ENCODE results near the gene THSD4.
A peak's percentile ranks its signal among the peaks of the same experiment; 100 is the strongest.
"Not testable (repeated sequence)": the region's sequence is repeated elsewhere in the genome, so short reads cannot be mapped to it uniquely, and the experiment has no call there.

The THSD4 gene

GRCh38 chr15:71713191-71713809, 598.0 kb downstream of the THSD4 start:
- H3K4me1 ChIP-seq (ENCODE audit: control insufficient read depth in 5 of 5, insufficient read depth in 5 of 5, low read length in 5 of 5), result peaks cover 4 to 25% (median 15%) of the 10 kb centered on the region in 5 donors
- H3K36me3 ChIP-seq (ENCODE audit: control insufficient read depth in 5 of 5, insufficient read depth in 5 of 5, low read length in 5 of 5), result no peaks in the 10 kb centered on the region
- H3K9me3 ChIP-seq (ENCODE audit: control insufficient read depth in 5 of 5, low read length in 5 of 5), result no peaks in the 10 kb centered on the region
- H3K9ac ChIP-seq (ENCODE audit: low read length in 5 of 5), result no peak overlapping the region
- no peak overlapping the region for H3K27ac ChIP-seq (ENCODE audit: low read depth, low read length)
- no peak overlapping the region for H3K4me3 ChIP-seq (ENCODE audit: low read depth in 1 of 5, low read length in 5 of 5)
- peaks cover 0 to 3% (median 0%) of the 10 kb centered on the region in 5 donors for H3K27me3 ChIP-seq (ENCODE audit: control insufficient read depth in 5 of 5, insufficient read depth in 4 of 5, low read length in 5 of 5)

GRCh38 chr15:71715914-71716313, 600.6 kb downstream of the THSD4 start:
- H3K4me3 ChIP-seq (ENCODE audit: low read depth in 1 of 5, low read length in 5 of 5), result no peak overlapping the region
- H3K27me3 ChIP-seq (ENCODE audit: control insufficient read depth in 5 of 5, insufficient read depth in 4 of 5, low read length in 5 of 5), result peaks cover 0 to 3% (median 0%) of the 10 kb centered on the region in 5 donors
- peaks cover 4 to 20% (median 10%) of the 10 kb centered on the region in 5 donors for H3K4me1 ChIP-seq (ENCODE audit: control insufficient read depth in 5 of 5, insufficient read depth in 5 of 5, low read length in 5 of 5)
- peak overlapping the region; percentile 29 for H3K27ac ChIP-seq (ENCODE audit: low read depth, low read length)
- H3K9me3 ChIP-seq (ENCODE audit: control insufficient read depth in 5 of 5, low read length in 5 of 5), result no peaks in the 10 kb centered on the region
- H3K9ac ChIP-seq (ENCODE audit: low read length in 5 of 5), result no peak overlapping the region
- H3K36me3 ChIP-seq (ENCODE audit: control insufficient read depth in 5 of 5, insufficient read depth in 5 of 5, low read length in 5 of 5), result no peaks in the 10 kb centered on the region

GRCh38 chr15:71716990-71717389, 601.7 kb downstream of the THSD4 start:
- H3K27ac ChIP-seq (ENCODE audit: low read depth, low read length), result peak overlapping the region; percentile 29
- no peaks in the 10 kb centered on the region for H3K9me3 ChIP-seq (ENCODE audit: control insufficient read depth in 5 of 5, low read length in 5 of 5)

GRCh38 chr15:71718116-71718910, 603.0 kb downstream of the THSD4 start:
- H3K27me3 ChIP-seq (ENCODE audit: control insufficient read depth in 5 of 5, insufficient read depth in 4 of 5, low read length in 5 of 5), result no peaks in the 10 kb centered on the region
- no peaks in the 10 kb centered on the region for H3K36me3 ChIP-seq (ENCODE audit: control insufficient read depth in 5 of 5, insufficient read depth in 5 of 5, low read length in 5 of 5)
- peaks cover 4 to 17% (median 10%) of the 10 kb centered on the region in 5 donors for H3K4me1 ChIP-seq (ENCODE audit: control insufficient read depth in 5 of 5, insufficient read depth in 5 of 5, low read length in 5 of 5)
- H3K4me3 ChIP-seq (ENCODE audit: low read depth in 1 of 5, low read length in 5 of 5), result no peak overlapping the region
- no peak overlapping the region for H3K27ac ChIP-seq (ENCODE audit: low read depth, low read length)
- no peak overlapping the region for H3K9ac ChIP-seq (ENCODE audit: low read length in 5 of 5)
- H3K9me3 ChIP-seq (ENCODE audit: control insufficient read depth in 5 of 5, low read length in 5 of 5), result no peaks in the 10 kb centered on the region

More at GRCh38 chr15:71716990-71717389, 601.7 kb downstream of the THSD4 start:
- Histone ChIP-seq H3K9ac (ENCODE audit: low read length in 5 of 5) (no peak overlapping the region), H3K4me1 (ENCODE audit: control insufficient read depth in 5 of 5, insufficient read depth in 5 of 5, low read length in 5 of 5) (peaks cover 4 to 20% (median 10%) of the 10 kb centered on the region in 5 donors), H3K36me3 (ENCODE audit: control insufficient read depth in 5 of 5, insufficient read depth in 5 of 5, low read length in 5 of 5) (no peaks in the 10 kb centered on the region), H3K4me3 (ENCODE audit: low read depth in 1 of 5, low read length in 5 of 5) (no peak overlapping the region), H3K27me3 (ENCODE audit: control insufficient read depth in 5 of 5, insufficient read depth in 4 of 5, low read length in 5 of 5) (peaks cover 0 to 3% (median 0%) of the 10 kb centered on the region in 5 donors)

GRCh38 chr15:71723344-71723743, 608.1 kb downstream of the THSD4 start:
- H3K4me3 ChIP-seq (ENCODE audit: low read depth in 1 of 5, low read length in 5 of 5), result no peak overlapping the region
- H3K36me3 ChIP-seq (ENCODE audit: control insufficient read depth in 5 of 5, insufficient read depth in 5 of 5, low read length in 5 of 5), result no peaks in the 10 kb centered on the region
- H3K4me1 ChIP-seq (ENCODE audit: control insufficient read depth in 5 of 5, insufficient read depth in 5 of 5, low read length in 5 of 5), result no peaks in the 10 kb centered on the region
- H3K9me3 ChIP-seq (ENCODE audit: control insufficient read depth in 5 of 5, low read length in 5 of 5), result no peaks in the 10 kb centered on the region
- H3K27ac ChIP-seq (ENCODE audit: low read depth, low read length), result no peak overlapping the region
- H3K9ac ChIP-seq (ENCODE audit: low read length in 5 of 5), result no peak overlapping the region
- H3K27me3 ChIP-seq (ENCODE audit: control insufficient read depth in 5 of 5, insufficient read depth in 4 of 5, low read length in 5 of 5), result no peaks in the 10 kb centered on the region

GRCh38 chr15:71725207-71725955, 610.1 kb downstream of the THSD4 start:
- H3K9me3 ChIP-seq (ENCODE audit: control insufficient read depth in 5 of 5, low read length in 5 of 5); H3K36me3 ChIP-seq (ENCODE audit: control insufficient read depth in 5 of 5, insufficient read depth in 5 of 5, low read length in 5 of 5); H3K4me1 ChIP-seq (ENCODE audit: control insufficient read depth in 5 of 5, insufficient read depth in 5 of 5, low read length in 5 of 5); H3K9ac ChIP-seq (ENCODE audit: low read length in 5 of 5); H3K27ac ChIP-seq (ENCODE audit: low read depth, low read length); H3K4me3 ChIP-seq (ENCODE audit: low read depth in 1 of 5, low read length in 5 of 5); H3K27me3 ChIP-seq (ENCODE audit: control insufficient read depth in 5 of 5, insufficient read depth in 4 of 5, low read length in 5 of 5): not testable (repeated sequence)

- H3K4me1 ChIP-seq (ENCODE audit: control insufficient read depth in 5 of 5, insufficient read depth in 5 of 5, low read length in 5 of 5), result peaks cover 0 to 9% (median 4%) of the 10 kb centered on the region in 5 donors
- H3K9me3 ChIP-seq (ENCODE audit: control insufficient read depth in 5 of 5, low read length in 5 of 5), result no peaks in the 10 kb centered on the region
- H3K9ac ChIP-seq (ENCODE audit: low read length in 5 of 5), result no peak overlapping the region
- H3K27me3 ChIP-seq (ENCODE audit: control insufficient read depth in 5 of 5, insufficient read depth in 4 of 5, low read length in 5 of 5), result no peaks in the 10 kb centered on the region
- no peak overlapping the region for H3K27ac ChIP-seq (ENCODE audit: low read depth, low read length)
- no peaks in the 10 kb centered on the region for H3K36me3 ChIP-seq (ENCODE audit: control insufficient read depth in 5 of 5, insufficient read depth in 5 of 5, low read length in 5 of 5)
- H3K4me3 ChIP-seq (ENCODE audit: low read depth in 1 of 5, low read length in 5 of 5), result no peak overlapping the region
Observed at GRCh38 chr15:71728881-71729280, 613.6 kb downstream of the THSD4 start.

GRCh38 chr15:71729319-71729718, 614.0 kb downstream of the THSD4 start:
- Histone ChIP-seq H3K27ac (ENCODE audit: low read depth, low read length) (no peak overlapping the region), H3K4me3 (ENCODE audit: low read depth in 1 of 5, low read length in 5 of 5) (no peak overlapping the region), H3K9ac (ENCODE audit: low read length in 5 of 5) (no peak overlapping the region), H3K36me3 (ENCODE audit: control insufficient read depth in 5 of 5, insufficient read depth in 5 of 5, low read length in 5 of 5) (no peaks in the 10 kb centered on the region), H3K27me3 (ENCODE audit: control insufficient read depth in 5 of 5, insufficient read depth in 4 of 5, low read length in 5 of 5) (no peaks in the 10 kb centered on the region), H3K4me1 (ENCODE audit: control insufficient read depth in 5 of 5, insufficient read depth in 5 of 5, low read length in 5 of 5) (peaks cover 0 to 9% (median 4%) of the 10 kb centered on the region in 5 donors), H3K9me3 (ENCODE audit: control insufficient read depth in 5 of 5, low read length in 5 of 5) (no peaks in the 10 kb centered on the region)

- H3K4me3 ChIP-seq (ENCODE audit: low read depth in 1 of 5, low read length in 5 of 5), result no peak overlapping the region
- no peaks in the 10 kb centered on the region for H3K36me3 ChIP-seq (ENCODE audit: control insufficient read depth in 5 of 5, insufficient read depth in 5 of 5, low read length in 5 of 5)
- H3K4me1 ChIP-seq (ENCODE audit: control insufficient read depth in 5 of 5, insufficient read depth in 5 of 5, low read length in 5 of 5), result peaks cover 0 to 9% (median 4%) of the 10 kb centered on the region in 5 donors
- H3K27me3 ChIP-seq (ENCODE audit: control insufficient read depth in 5 of 5, insufficient read depth in 4 of 5, low read length in 5 of 5), result peaks cover 0 to 1% (median 0%) of the 10 kb centered on the region in 5 donors
- H3K9ac ChIP-seq (ENCODE audit: low read length in 5 of 5), result no peak overlapping the region
- no peaks in the 10 kb centered on the region for H3K9me3 ChIP-seq (ENCODE audit: control insufficient read depth in 5 of 5, low read length in 5 of 5)
- H3K27ac ChIP-seq (ENCODE audit: low read depth, low read length), result no peak overlapping the region
Observed at GRCh38 chr15:71730277-71731144, 615.2 kb downstream of the THSD4 start.
